ENCODE results near the gene FAM118B. TPM values are rescaled to one million over a fixed set of nuclear protein-coding genes. Genes with fewer than 3 reads are reported as not detected.

FAM118B gene
- total RNA-seq, 1 donor from 2014 or later = 25.9 TPM

DNA sequence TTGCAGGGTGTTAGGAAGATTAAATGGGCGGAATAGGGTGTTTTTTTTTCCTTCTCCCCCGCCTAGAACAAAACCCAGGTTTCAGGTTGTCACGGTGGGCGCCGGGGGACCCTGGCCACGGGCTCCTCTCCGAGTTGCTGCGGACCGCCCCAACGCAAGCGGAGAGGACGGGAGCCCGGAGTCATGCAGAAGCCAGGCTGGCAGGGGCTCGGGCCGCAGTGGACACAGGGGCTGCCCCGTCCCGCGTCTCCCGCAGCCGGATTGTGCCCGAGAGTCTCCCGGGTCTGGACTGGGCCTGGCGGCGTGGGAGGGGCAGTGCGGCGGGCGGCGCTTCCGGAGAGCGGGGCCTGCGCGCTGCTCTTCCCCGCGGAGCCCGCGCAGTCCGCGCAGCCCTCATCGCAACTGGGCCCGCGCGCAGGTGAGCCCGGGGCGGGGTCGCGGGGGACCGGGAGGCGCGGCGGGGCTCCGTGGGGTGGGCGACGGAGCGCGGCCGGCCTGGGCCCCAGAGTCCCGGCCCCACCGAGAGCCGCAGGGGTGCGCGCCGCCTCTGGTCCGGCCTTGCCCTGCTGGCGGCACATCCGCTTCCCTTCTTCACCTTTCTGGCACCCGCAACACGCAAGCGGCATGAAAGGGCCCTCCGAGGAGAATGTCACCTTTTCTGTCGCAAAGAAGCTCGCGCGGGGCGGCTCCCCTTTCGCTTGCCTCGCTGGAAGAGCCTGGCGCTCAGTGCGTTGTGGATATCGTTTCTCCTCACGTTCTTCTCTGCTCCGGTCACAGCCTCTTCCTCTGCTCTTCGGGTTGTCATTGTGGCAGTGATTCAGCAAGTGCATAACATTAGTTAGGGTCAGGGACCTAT, 71.4 kb downstream of the FAM118B start, which contains the start of gene TIRAP:
Gene TIRAP, plus strand, starts transcription at position 358 of the 856 bp plus-strand sequence. CDS start 7,802 bp downstream, outside the sequence.
- TF ChIP-seq, protein P1, sequence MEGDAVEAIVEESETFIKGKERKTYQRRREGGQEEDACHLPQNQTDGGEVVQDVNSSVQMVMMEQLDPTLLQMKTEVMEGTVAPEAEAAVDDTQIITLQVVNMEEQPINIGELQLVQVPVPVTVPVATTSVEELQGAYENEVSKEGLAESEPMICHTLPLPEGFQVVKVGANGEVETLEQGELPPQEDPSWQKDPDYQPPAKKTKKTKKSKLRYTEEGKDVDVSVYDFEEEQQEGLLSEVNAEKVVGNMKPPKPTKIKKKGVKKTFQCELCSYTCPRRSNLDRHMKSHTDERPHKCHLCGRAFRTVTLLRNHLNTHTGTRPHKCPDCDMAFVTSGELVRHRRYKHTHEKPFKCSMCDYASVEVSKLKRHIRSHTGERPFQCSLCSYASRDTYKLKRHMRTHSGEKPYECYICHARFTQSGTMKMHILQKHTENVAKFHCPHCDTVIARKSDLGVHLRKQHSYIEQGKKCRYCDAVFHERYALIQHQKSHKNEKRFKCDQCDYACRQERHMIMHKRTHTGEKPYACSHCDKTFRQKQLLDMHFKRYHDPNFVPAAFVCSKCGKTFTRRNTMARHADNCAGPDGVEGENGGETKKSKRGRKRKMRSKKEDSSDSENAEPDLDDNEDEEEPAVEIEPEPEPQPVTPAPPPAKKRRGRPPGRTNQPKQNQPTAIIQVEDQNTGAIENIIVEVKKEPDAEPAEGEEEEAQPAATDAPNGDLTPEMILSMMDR (IDR thresholded peaks at IDR 0.05) = no peak
- peak within 1 kb of the TSS; percentile 98 for H3K4me3 Mint-ChIP-seq (ENCODE audit: unreplicated experiment)
- peak within 1 kb of the TSS; percentile 98 for H3K27ac Mint-ChIP-seq (ENCODE audit: unreplicated experiment)
- peaks cover 22% of the 10 kb centered on the region for H3K4me1 Mint-ChIP-seq (ENCODE audit: low read depth)
- peaks cover under 1% of the 10 kb centered on the region for H3K36me3 Mint-ChIP-seq (ENCODE audit: low read depth)
- no peaks in the 10 kb centered on the region for H3K9me3 Mint-ChIP-seq (ENCODE audit: low read depth)
- no peak for DNase-seq (ENCODE audit: low spot score)
- no peaks in the 10 kb centered on the region for H3K27me3 Mint-ChIP-seq (ENCODE audit: low read depth)

DNA sequence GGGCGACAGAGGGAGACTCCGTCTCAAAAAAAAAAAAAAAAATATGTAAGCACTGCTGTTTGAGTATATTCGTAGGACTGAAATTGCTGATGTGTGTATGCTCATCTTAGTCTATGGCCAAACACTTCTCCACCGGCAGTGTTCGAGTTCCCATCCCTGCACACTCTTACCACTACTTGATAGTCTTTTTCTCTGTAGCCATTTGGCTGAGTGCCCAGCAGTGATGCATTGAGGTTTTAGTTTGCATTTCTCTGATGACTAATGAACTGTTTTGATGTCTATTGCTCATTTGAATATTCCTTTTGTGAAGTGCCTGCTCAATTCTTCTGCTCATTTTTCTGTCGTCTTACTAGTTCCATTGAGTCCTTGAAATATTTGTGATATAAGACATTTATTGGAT, 73.2 kb downstream of the FAM118B start:
- DNase-seq (ENCODE audit: low spot score) = no peak
- TF ChIP-seq, protein P1 (IDR thresholded peaks at IDR 0.05) = no peak
- peaks cover 22% of the 10 kb centered on the region for H3K4me1 Mint-ChIP-seq (ENCODE audit: low read depth)
- no peaks in the 10 kb centered on the region for H3K36me3 Mint-ChIP-seq (ENCODE audit: low read depth)
- no peaks in the 10 kb centered on the region for H3K9me3 Mint-ChIP-seq (ENCODE audit: low read depth)
- peak overlapping the region; percentile 37 for H3K27ac Mint-ChIP-seq (ENCODE audit: unreplicated experiment)
- no peaks in the 10 kb centered on the region for H3K27me3 Mint-ChIP-seq (ENCODE audit: low read depth)
- H3K4me3 Mint-ChIP-seq (ENCODE audit: unreplicated experiment) = no peak overlapping the region

DNA sequence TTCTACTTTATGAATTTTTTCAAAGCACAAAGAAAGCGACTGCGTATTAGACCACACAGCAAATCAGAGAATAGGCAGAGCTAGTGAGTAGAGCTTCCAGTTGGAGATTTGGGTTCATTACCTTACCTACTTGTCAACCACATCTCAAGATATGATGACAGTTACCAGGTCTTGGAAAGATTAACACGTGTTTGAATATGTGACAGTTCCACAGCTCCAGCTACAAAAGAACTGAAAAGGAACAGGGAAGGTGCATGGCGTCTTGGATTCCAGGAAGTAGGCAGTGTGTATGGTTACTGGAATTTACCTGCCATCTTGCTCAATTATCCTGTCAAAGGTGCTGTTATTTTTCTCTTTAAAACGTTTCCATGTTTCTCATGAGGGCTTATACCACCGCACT, 76.7 kb downstream of the FAM118B start:
- H3K36me3 Mint-ChIP-seq (ENCODE audit: low read depth) = peaks cover 7% of the 10 kb centered on the region
- peaks cover 9% of the 10 kb centered on the region for H3K4me1 Mint-ChIP-seq (ENCODE audit: low read depth)
- no peak for DNase-seq (ENCODE audit: low spot score)
- TF ChIP-seq, protein P1 (IDR thresholded peaks at IDR 0.05) = no peak
- no peaks in the 10 kb centered on the region for H3K9me3 Mint-ChIP-seq (ENCODE audit: low read depth)
- H3K4me3 Mint-ChIP-seq (ENCODE audit: unreplicated experiment) = no peak overlapping the region
- H3K27ac Mint-ChIP-seq (ENCODE audit: unreplicated experiment) = no peak overlapping the region
- no peaks in the 10 kb centered on the region for H3K27me3 Mint-ChIP-seq (ENCODE audit: low read depth)

DNA sequence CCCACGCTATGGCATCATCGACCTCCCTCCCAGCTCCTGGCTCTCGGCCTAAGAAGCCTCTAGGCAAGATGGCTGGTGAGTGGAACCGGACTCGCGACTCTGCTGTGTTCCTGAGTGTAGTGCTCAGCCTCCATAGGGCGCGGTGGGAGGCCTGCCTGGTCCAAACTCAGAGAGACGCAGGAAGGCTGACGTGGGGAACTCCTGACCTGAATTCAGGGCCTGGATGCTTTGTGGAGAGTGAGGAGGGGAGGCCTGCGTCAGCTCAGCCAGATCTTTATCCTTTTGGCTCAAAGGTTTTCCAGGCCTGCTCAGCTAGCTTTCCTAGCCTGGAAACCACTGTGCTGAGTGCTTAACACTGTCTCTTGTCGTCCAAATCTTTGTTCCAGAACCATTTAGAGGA, 79.3 kb downstream of the FAM118B start:
- H3K4me3 Mint-ChIP-seq (ENCODE audit: unreplicated experiment) = no peak overlapping the region
- H3K27ac Mint-ChIP-seq (ENCODE audit: unreplicated experiment) = no peak overlapping the region
- no peak for DNase-seq (ENCODE audit: low spot score)

DNA sequence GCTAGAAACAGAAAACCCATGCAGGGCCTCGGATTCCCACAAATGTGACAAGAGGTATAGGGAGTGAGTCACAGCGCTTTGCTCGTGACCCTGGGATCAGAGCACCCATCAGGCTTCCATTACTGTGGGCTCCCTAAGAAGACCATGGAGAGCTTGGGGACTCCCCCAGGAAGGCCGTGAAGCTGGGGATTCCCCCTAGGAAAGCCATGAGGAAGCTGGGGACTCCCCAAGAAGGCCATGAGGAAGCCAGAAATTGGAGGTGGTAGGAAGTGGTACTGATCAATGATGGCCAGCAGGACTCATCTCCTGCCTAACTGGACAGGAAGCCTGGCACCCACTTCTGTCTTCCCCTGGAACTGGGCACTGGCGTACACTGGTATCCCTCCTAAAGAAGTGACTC, 82.1 kb downstream of the FAM118B start:
- no peak overlapping the region for H3K27ac Mint-ChIP-seq (ENCODE audit: unreplicated experiment)
- no peaks in the 10 kb centered on the region for H3K4me1 Mint-ChIP-seq (ENCODE audit: low read depth)
- no peaks in the 10 kb centered on the region for H3K9me3 Mint-ChIP-seq (ENCODE audit: low read depth)
- TF ChIP-seq, protein P1 (IDR thresholded peaks at IDR 0.05) = no peak
- H3K4me3 Mint-ChIP-seq (ENCODE audit: unreplicated experiment) = no peak overlapping the region
- H3K36me3 Mint-ChIP-seq (ENCODE audit: low read depth) = peaks cover 14% of the 10 kb centered on the region
- no peaks in the 10 kb centered on the region for H3K27me3 Mint-ChIP-seq (ENCODE audit: low read depth)
- DNase-seq (ENCODE audit: low spot score) = no peak

More for the DNA sequence above, 79.3 kb downstream of the FAM118B start:
- no peaks in the 10 kb centered on the region for H3K9me3 Mint-ChIP-seq (ENCODE audit: low read depth)
- no peaks in the 10 kb centered on the region for H3K27me3 Mint-ChIP-seq (ENCODE audit: low read depth)
- TF ChIP-seq, protein P1 (IDR thresholded peaks at IDR 0.05) = no peak
- H3K4me1 Mint-ChIP-seq (ENCODE audit: low read depth) = no peaks in the 10 kb centered on the region
- peaks cover 12% of the 10 kb centered on the region for H3K36me3 Mint-ChIP-seq (ENCODE audit: low read depth)

Data from chondrocyte (in vitro differentiated cells).